ENCODE data around the gene PRDX6.
"Not testable (repeated sequence)": the region's sequence is repeated elsewhere in the genome, so short reads cannot be mapped to it uniquely, and the experiment has no call there.

DNA sequence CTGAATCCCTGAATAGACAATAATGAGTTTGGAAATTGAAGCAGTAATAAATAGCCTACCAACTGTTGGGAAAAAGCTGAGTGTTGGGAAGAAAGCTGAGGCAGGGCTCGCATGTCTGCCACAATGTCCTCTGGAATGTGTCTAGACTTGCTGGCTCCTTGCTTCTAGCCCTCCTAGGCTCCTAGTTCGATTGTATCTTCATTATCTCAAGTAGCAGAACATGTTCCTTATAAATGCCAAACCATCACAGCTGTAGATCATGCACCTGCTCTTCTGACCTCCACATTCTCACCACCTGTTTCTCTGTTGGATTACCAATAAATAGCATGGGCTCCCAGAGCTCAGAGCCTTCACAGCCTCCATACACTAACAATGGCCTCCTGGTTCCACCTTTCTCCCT lies 12.9 kb upstream of the PRDX6 start:
- TF ChIP-seq, protein P1, sequence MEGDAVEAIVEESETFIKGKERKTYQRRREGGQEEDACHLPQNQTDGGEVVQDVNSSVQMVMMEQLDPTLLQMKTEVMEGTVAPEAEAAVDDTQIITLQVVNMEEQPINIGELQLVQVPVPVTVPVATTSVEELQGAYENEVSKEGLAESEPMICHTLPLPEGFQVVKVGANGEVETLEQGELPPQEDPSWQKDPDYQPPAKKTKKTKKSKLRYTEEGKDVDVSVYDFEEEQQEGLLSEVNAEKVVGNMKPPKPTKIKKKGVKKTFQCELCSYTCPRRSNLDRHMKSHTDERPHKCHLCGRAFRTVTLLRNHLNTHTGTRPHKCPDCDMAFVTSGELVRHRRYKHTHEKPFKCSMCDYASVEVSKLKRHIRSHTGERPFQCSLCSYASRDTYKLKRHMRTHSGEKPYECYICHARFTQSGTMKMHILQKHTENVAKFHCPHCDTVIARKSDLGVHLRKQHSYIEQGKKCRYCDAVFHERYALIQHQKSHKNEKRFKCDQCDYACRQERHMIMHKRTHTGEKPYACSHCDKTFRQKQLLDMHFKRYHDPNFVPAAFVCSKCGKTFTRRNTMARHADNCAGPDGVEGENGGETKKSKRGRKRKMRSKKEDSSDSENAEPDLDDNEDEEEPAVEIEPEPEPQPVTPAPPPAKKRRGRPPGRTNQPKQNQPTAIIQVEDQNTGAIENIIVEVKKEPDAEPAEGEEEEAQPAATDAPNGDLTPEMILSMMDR (IDR thresholded peaks at IDR 0.05; ENCODE audit: insufficient read depth, low read length, poor library complexity, severe bottlenecking) = not testable (repeated sequence)
- not testable (repeated sequence) for TF ChIP-seq EZH2phosphoT487 (conservative IDR thresholded peaks at IDR 0.05; ENCODE audit: low read length)
